ENCODE data around the gene RTP3.

- TF ChIP-seq CTCF (IDR thresholded peaks at IDR 0.05; ENCODE audit: low read length) (no peak), EZH2phosphoT487 (IDR thresholded peaks at IDR 0.05; ENCODE audit: low read length) (no peak)
Observed at GRCh38 chr3:46497556-46498265, at the start of gene RTP3.

All from MM.1S (cell line).